Activated T-helper 1 cell treated with anti-CD3 and anti-CD28 coated beads, Interleukin-12 subunit alpha, Interleukin-12 subunit beta, Interleukin-2, Interleukin-4 antibody, amounts not matched to agents 30 ng/mL and 10 ng/mL and 1 ng/mL, durations not matched to agents 14 hours and 24 hours and 36 hours (primary cell): ENCODE results near the gene CDC25C. TPM values are rescaled to one million over a fixed set of nuclear protein-coding genes. Genes with fewer than 3 reads are reported as not detected.
"Not testable (repeated sequence)": the region's sequence is repeated elsewhere in the genome, so short reads cannot be mapped to it uniquely, and the experiment has no call there.

Experiments used
- DNase-seq: peaks from one replicate; pipeline ENCODE4 v3.0.0; 2021; ENCODE audit warnings: low spot score
- H3K27ac Mint-ChIP-seq: one replicate; pipeline ENCODE4 v1.8.0; 2021; ENCODE audit warnings: mild to moderate bottlenecking, mixed read lengths
- H3K27me3 Mint-ChIP-seq: one replicate; pipeline ENCODE4 v1.8.0; 2022; ENCODE audit warnings: mild to moderate bottlenecking, moderate library complexity, mixed read lengths; ENCODE audit not compliant: insufficient read depth
- H3K36me3 Mint-ChIP-seq: one replicate; pipeline ENCODE4 v1.8.0; 2021; ENCODE audit warnings: low read depth, mixed read lengths
- H3K4me1 Mint-ChIP-seq: one replicate; pipeline ENCODE4 v1.8.0; 2021; ENCODE audit warnings: low read depth, mixed read lengths
- H3K4me3 Mint-ChIP-seq: one replicate; pipeline ENCODE4 v1.8.0; 2021; ENCODE audit warnings: mild to moderate bottlenecking, moderate library complexity, mixed read lengths
- H3K9me3 Mint-ChIP-seq: one replicate; pipeline ENCODE4 v1.8.0; 2021; ENCODE audit warnings: mixed read lengths
- intact Hi-C: fragments of 100-400 bp; cut with micrococcal nuclease; formaldehyde crosslinking; loops from one replicate; pipeline ENCODE4 v1.15.1; 2024
- total RNA-seq: library from RNA; stranded (reverse); gene quantifications from 2 replicates; pipeline ENCODE4 v1.2.3, GENCODE V29; 2022

CDC25C gene
- total RNA-seq, 1 donor from 2014 or later: 5.6 TPM

- H3K27ac Mint-ChIP-seq: peak overlapping the region; percentile 93
- H3K36me3 Mint-ChIP-seq: peaks cover 30% of the 10 kb centered on the region
- peak overlapping the region; percentile 94 for H3K4me3 Mint-ChIP-seq
- no peak for DNase-seq
- intact Hi-C loops: loop anchor here (1.0 to 10.0 kb wide), 4 partner anchors 8 to 855 kb away; partner anchors contain the start of genes CDC25C, FAM13B, HSPA9 and SIL1
- peaks cover 49% of the 10 kb centered on the region for H3K4me1 Mint-ChIP-seq
- no peaks in the 10 kb centered on the region for H3K9me3 Mint-ChIP-seq
- no peaks in the 10 kb centered on the region for H3K27me3 Mint-ChIP-seq
Observed at GRCh38 chr5:138339464-138339863, 7.9 kb upstream of the CDC25C start.

DNA sequence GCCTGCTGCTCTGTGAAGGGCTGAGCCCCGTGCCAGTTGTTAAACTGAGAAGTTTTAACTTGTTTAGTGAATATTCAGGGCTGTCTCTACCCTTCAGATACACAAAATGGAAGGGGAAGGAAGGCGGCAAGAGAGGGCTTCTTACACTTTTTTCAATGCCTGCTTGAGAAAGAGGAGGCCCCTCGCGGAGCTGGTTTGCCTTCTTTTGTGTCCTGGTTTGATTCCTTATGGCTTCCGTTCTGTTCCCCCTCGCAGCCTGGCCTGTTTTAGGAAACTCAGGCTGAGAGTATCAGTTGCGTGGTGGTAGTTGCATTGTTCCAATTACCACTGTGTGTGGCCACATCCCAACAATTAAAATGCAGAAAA, 7.5 kb upstream of the CDC25C start:
- Mint-ChIP-seq H3K27ac (peak overlapping the region; percentile 93), H3K36me3 (peaks cover 26% of the 10 kb centered on the region), H3K9me3 (no peaks in the 10 kb centered on the region), H3K27me3 (no peaks in the 10 kb centered on the region), H3K4me1 (peaks cover 49% of the 10 kb centered on the region), H3K4me3 (peak overlapping the region; percentile 94)
- intact Hi-C loops: loop anchor here (1.0 to 10.0 kb wide), 4 partner anchors 8 to 856 kb away; partner anchors contain the start of genes CDC25C, FAM13B, HSPA9 and SIL1
- no peak for DNase-seq

GRCh38 chr5:138338411-138339090, 6.9 kb upstream of the CDC25C start:
- intact Hi-C loops: loop anchor here (1.0 to 10.0 kb wide), 6 partner anchors 7 to 856 kb away; partner anchors contain the start of genes CDC23, CDC25C, FAM13B and HSPA9
- no peaks in the 10 kb centered on the region for H3K9me3 Mint-ChIP-seq
- peak overlapping the region; percentile 94 for H3K4me3 Mint-ChIP-seq
- peaks cover 22% of the 10 kb centered on the region for H3K36me3 Mint-ChIP-seq
- peak overlapping the region; percentile 93 for H3K27ac Mint-ChIP-seq
- no peaks in the 10 kb centered on the region for H3K27me3 Mint-ChIP-seq
- peaks cover 44% of the 10 kb centered on the region for H3K4me1 Mint-ChIP-seq
- DNase-seq: no peak

DNA sequence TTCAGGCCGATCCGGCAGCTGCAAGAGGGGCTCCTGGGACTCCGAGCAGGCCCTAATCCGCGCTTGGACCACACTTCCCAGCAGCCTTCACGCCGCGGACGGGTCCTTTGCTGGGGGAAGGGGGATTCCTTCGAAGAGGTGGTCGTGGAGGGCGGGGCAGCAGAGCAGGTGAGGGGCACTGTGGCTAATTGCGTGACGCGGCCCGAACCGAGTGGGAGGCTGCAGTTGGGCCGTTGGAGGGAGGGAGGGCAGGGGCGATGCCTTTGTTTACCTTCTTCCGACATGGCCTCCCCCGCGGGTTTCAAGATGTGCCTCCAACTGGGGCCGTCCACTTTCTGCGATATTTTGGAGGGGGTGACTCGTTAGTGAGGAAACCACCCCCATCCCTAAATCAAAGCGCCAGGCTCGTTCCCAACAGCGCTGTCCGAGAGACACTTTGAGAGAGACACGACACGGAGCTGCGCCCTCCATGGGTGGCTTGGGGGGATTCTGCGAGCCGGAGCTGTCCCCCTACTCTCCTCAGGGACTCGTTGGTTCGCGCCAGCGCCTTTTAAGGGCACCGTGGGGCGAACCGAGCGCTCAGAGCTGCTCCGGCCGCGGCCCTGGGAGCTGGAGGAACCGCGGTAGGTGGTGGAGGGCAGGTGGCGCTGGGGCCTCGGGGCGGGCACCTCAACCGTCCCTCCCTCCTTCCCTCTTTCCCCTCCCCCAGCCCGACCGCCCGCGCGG, 6.2 kb upstream of the CDC25C start, which contains the start of gene FAM53C:
FAM53C (plus strand) TSS at position 582 of the 726 bp plus-strand sequence. CDS start 3,070 bp downstream, outside the sequence.
- Mint-ChIP-seq H3K36me3 (peaks cover 19% of the 10 kb centered on the region), H3K27ac (peak within 1 kb of the TSS; percentile 99), H3K27me3 (no peaks in the 10 kb centered on the region), H3K9me3 (no peaks in the 10 kb centered on the region), H3K4me3 (peak within 1 kb of the TSS; percentile 94), H3K4me1 (peaks cover 44% of the 10 kb centered on the region)
- intact Hi-C loops: loop anchor here (1.0 to 10.0 kb wide), 6 partner anchors 14 to 857 kb away; partner anchors contain the start of genes BRD8, CDC23, FAM13B and HSPA9
- peak; percentile 90 for DNase-seq

DNA sequence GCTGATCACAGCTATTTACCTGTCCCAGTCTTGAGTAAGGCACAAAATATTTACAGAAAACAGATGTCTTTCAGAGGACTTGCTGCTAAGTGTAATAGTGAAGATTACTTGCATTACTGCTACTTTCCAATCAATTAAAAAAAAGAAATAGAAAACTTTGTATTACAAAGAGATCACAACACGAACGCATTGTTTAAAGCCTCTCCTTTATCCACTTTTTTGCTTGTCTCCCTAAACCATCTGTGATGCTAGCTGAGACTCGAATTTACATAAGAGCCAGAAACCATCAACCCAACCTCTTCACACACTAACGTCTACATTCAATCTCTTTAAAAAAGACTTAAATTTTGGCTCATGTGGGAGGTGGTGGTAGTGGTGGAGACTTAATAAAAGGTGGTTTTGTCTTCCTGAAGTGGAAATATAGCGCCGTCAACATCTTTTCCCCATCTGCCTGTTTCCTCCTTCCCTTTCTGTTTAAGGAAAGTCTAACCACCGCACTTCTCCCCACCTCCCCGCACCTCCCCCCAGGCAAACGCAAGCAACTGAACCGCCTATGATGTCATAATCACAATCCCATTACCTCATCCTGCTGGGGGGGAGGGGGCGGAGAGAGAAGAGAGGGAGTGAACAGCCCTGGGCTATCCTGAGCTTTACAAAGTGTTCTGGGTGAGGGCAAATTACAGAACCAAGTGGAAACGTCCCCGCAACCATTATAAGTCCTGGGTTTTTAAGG, 5.5 kb upstream of the CDC25C start:
- H3K4me3 Mint-ChIP-seq: peak overlapping the region; percentile 92
- H3K27me3 Mint-ChIP-seq: no peaks in the 10 kb centered on the region
- peaks cover 19% of the 10 kb centered on the region for H3K36me3 Mint-ChIP-seq
- H3K27ac Mint-ChIP-seq: peak overlapping the region; percentile 99
- intact Hi-C loops: loop anchor here (1.0 to 10.0 kb wide), 4 partner anchors 159 to 858 kb away; partner anchors contain the start of genes BRD8, FAM13B, HSPA9 and SIL1
- DNase-seq: peak; percentile 76
- H3K4me1 Mint-ChIP-seq: peaks cover 47% of the 10 kb centered on the region
- H3K9me3 Mint-ChIP-seq: no peaks in the 10 kb centered on the region

GRCh38 chr5:138334867-138335447, 3.4 kb upstream of the CDC25C start:
- H3K4me1 Mint-ChIP-seq: peaks cover 45% of the 10 kb centered on the region
- H3K36me3 Mint-ChIP-seq: peaks cover 4% of the 10 kb centered on the region
- no peaks in the 10 kb centered on the region for H3K27me3 Mint-ChIP-seq
- DNase-seq: no peak
- intact Hi-C loops: loop anchor here (5.0 to 10.0 kb wide), 4 partner anchors 240 to 1067 kb away; partner anchors contain the start of genes FAM13B, HSPA9, SIL1 and SPATA24
- H3K27ac Mint-ChIP-seq: no peak overlapping the region
- no peaks in the 10 kb centered on the region for H3K9me3 Mint-ChIP-seq
- H3K4me3 Mint-ChIP-seq: no peak overlapping the region

DNA sequence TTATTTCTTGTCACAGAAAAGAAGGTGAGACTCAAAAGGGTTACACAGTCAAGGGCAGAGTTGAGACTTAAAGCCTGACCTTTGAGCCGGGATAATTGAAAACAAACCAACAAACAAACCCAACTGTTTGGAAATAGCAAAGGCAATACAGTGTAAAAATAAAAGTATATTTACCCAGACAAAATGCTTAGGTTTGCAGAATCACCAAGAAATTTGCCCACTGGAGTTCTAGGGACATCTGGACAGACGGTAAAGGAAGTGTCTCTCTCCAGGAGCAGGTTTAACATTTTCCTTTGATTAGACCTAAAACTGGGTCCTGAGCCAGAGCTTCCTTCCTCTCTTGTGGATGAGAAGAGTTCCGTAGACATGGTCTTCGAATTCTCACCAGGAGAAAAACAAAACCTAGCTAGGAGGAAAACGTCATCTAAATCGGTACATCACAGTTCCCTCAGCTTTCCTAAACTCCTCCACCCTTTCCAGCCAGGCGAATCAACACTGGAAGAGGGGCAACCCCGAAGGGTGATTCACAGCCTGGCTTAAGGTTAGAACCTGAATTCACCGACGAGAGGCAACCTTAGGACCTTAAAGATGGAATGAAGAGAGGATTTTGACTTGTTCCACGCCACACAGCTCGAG, 673 bp downstream of the CDC25C start:
- Mint-ChIP-seq H3K27ac (peak overlapping the region; percentile 82), H3K4me1 (peaks cover 21% of the 10 kb centered on the region), H3K36me3 (no peaks in the 10 kb centered on the region), H3K27me3 (no peaks in the 10 kb centered on the region), H3K4me3 (peak overlapping the region; percentile 85), H3K9me3 (no peaks in the 10 kb centered on the region)
- DNase-seq: no peak
- intact Hi-C loops: loop anchor here (1.0 to 10.0 kb wide), 9 partner anchors 8 to 1071 kb away; partner anchors contain the start of genes BRD8, CDC23, HNRNPA0 and HSPA9

DNA sequence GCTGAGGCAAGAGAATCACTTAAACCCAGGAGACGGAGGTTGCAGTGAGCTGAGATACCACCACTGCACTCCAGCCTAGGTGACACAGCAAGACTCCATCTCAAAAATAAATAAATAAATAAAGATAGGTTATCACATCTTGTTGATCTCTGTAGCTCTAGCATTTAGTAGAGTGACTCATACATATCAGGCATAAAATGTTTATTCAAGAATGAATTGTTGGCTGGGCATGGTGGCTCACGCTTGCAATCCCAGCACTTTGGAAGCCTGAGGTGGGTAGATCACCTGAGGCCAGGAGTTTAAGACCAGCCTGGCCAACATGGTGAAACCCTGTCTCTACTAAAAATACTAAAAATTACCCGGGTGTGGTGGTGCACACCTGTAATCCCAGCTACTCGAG, 13.4 kb downstream of the CDC25C start:
- H3K27me3 Mint-ChIP-seq, H3K27ac Mint-ChIP-seq, H3K4me3 Mint-ChIP-seq, H3K9me3 Mint-ChIP-seq, intact Hi-C loops, DNase-seq, H3K4me1 Mint-ChIP-seq: not testable (repeated sequence)
- peaks cover 11% of the 10 kb centered on the region for H3K36me3 Mint-ChIP-seq

DNA sequence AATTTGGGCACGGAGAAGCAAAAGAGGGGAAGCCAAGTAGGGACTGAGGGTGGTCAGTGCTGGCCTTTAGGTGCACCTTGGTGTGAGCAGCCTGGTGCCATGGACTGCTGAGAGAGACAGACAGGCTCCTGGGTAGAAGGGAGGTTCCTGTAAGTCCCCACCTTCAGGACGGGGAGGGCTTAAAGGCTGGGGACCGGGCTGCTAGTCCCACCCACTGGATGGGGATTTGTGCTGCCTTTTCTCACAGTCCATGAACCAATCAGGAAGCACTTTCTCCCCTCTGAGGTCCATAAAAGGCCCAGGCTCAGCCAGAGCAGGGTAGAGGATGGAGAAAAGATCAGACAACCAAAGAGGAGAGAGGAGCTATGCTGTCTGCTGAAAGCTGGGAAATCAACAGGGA, 15.2 kb downstream of the CDC25C start:
- H3K27me3 Mint-ChIP-seq: no peaks in the 10 kb centered on the region
- no peak for DNase-seq
- no peaks in the 10 kb centered on the region for H3K9me3 Mint-ChIP-seq
- no peak overlapping the region for H3K4me3 Mint-ChIP-seq
- no peak overlapping the region for H3K27ac Mint-ChIP-seq
- intact Hi-C loops: no loop called here
- H3K36me3 Mint-ChIP-seq: peaks cover 17% of the 10 kb centered on the region
- H3K4me1 Mint-ChIP-seq: no peaks in the 10 kb centered on the region

GRCh38 chr5:138315751-138316278, 15.8 kb downstream of the CDC25C start:
- Mint-ChIP-seq H3K36me3 (peaks cover 17% of the 10 kb centered on the region), H3K4me3 (no peak overlapping the region)

GRCh38 chr5:138305797-138306196, 25.8 kb downstream of the CDC25C start:
- Mint-ChIP-seq H3K4me1 (peaks cover 6% of the 10 kb centered on the region), H3K9me3 (no peaks in the 10 kb centered on the region), H3K36me3 (peaks cover 8% of the 10 kb centered on the region), H3K27ac (no peak overlapping the region), H3K4me3 (no peak overlapping the region), H3K27me3 (no peaks in the 10 kb centered on the region)
- no peak for DNase-seq
- intact Hi-C loops: no loop called here

More at GRCh38 chr5:138315751-138316278, 15.8 kb downstream of the CDC25C start:
- DNase-seq: no peak
- H3K9me3 Mint-ChIP-seq: no peaks in the 10 kb centered on the region
- no peaks in the 10 kb centered on the region for H3K27me3 Mint-ChIP-seq
- intact Hi-C loops: no loop called here
- no peak overlapping the region for H3K27ac Mint-ChIP-seq
- H3K4me1 Mint-ChIP-seq: no peaks in the 10 kb centered on the region
